HepG2 (cell line): ENCODE data around the gene CTNNA1. TPM values are rescaled to one million over a fixed set of nuclear protein-coding genes. Genes with fewer than 3 reads are reported as not detected.
A peak's percentile ranks its signal among the peaks of the same experiment; 100 is the strongest.

Experiments
- ATAC-seq: fragments of 200-7000 bp; cut with Tn5 transposase; 3 replicates; pipeline ENCODE4 v1.9.1; 2020; ENCODE audit warnings: mild to moderate bottlenecking, moderate library complexity
- BruUV-seq: library from RNA; stranded (reverse); fragments of 400-500 nt; replicated peaks from 2 replicates; lab custom pipeline; 2021; lab: Mats Ljungman, UMichigan
- CTCF ChIA-PET: fragments of 300-600 bp; formaldehyde crosslinking; extraction: SDS; loops from one replicate; lab custom pipeline; 2021; ENCODE audit warnings: low total read pairs, inconsistent platforms, low intra/inter-chr PET ratio; lab: Yijun Ruan, JAX
- POLR2A ChIA-PET: fragments of 350-600 bp; sonication (Branson Sonifier 250); formaldehyde crosslinking; loops from one replicate; lab custom pipeline; 2020; ENCODE audit warnings: antibody characterized with exemption, inconsistent platforms; lab: Yijun Ruan, JAX
- DNase-seq: peaks from one replicate; pipeline ENCODE4 v3.0.0-alpha.2; 2015; ENCODE audit warnings: low spot score
- FAIRE-seq: peaks from 3 replicates; lab custom pipeline; 2011; peaks lifted over from hg19 to GRCh38; lab: Jason Lieb, UNC
- H2AFZ ChIP-seq: one replicate; pipeline ENCODE4 v1.6.1; 2011; ENCODE audit warnings: low read length, inconsistent platforms
- H3K27ac ChIP-seq: fragments of 300-600 bp; 3 replicates; pipeline ENCODE4 v1.8.0; 2011; ENCODE audit warnings: mixed run types, mild to moderate bottlenecking, mixed read lengths, low read length, inconsistent platforms; ENCODE audit not compliant: insufficient read depth; ENCODE audit errors: extremely low read length
- H3K27me3 ChIP-seq, 2 experiments: fragments of 200-600 bp in 1 of 2; 2 replicates in 1 of 2; 3 replicates in 1 of 2; pipeline versions ENCODE4 v1.6.0 to v1.8.0; 2011; ENCODE audit warnings: low read length in 2 of 2, mild to moderate bottlenecking in 2 of 2, moderate library complexity in 2 of 2, inconsistent platforms in 1 of 2; ENCODE audit not compliant: insufficient read depth in 2 of 2, control insufficient read depth in 1 of 2
- H3K36me3 ChIP-seq, 2 experiments: fragments of 200-600 bp in 1 of 2; replicated peaks in 1 of 2; 2 replicates in 1 of 2; 3 replicates in 1 of 2; pipeline versions ENCODE4 v1.5.1 to v1.8.0; 2011; ENCODE audit warnings: low read length in 2 of 2, inconsistent platforms in 1 of 2; ENCODE audit not compliant: insufficient read depth in 2 of 2, control insufficient read depth in 1 of 2
- H3K4me1 ChIP-seq: 2 replicates; pipeline ENCODE4 v1.5.1; 2012; ENCODE audit warnings: low read length, inconsistent platforms; ENCODE audit not compliant: insufficient read depth
- H3K4me2 ChIP-seq: 2 replicates; pipeline ENCODE4 v1.6.0; 2011; ENCODE audit warnings: low read depth, low read length, inconsistent platforms
- H3K4me3 ChIP-seq, 3 experiments: fragments of 200-600 bp in 1 of 3; sonication (generic), shearing (Covaris generic) in 1 of 3; replicated peaks in 1 of 3; 2 replicates each; pipeline ENCODE4 v1.5.1; 2011 to 2016; ENCODE audit warnings: low read length in 3 of 3, inconsistent platforms in 2 of 3, low read depth in 2 of 3, mild to moderate bottlenecking in 2 of 3, control low read depth in 1 of 3, mixed read lengths in 1 of 3; ENCODE audit not compliant: insufficient read depth in 1 of 3
- H3K79me2 ChIP-seq: one replicate; pipeline ENCODE4 v1.6.1; 2011; ENCODE audit warnings: low read length, inconsistent platforms; ENCODE audit not compliant: insufficient read depth
- H3K9ac ChIP-seq: 2 replicates; pipeline ENCODE4 v1.6.0; 2011; ENCODE audit warnings: mild to moderate bottlenecking, low read depth, low read length, inconsistent platforms; ENCODE audit not compliant: insufficient read depth
- H3K9me3 ChIP-seq: 2 replicates; pipeline ENCODE4 v1.5.1; 2012; ENCODE audit warnings: mild to moderate bottlenecking, low read length
- H4K20me1 ChIP-seq: 2 replicates; pipeline ENCODE4 v1.6.0; 2011; ENCODE audit warnings: inconsistent platforms, mild to moderate bottlenecking, low read length, moderate library complexity; ENCODE audit not compliant: insufficient read depth
- AFF4 ChIP-seq: sonication (generic); formaldehyde crosslinking; IDR thresholded peaks from 2 replicates; pipeline ENCODE4 v1.4.0; 2020; ENCODE audit warnings: missing genetic modification reagents
- CC2D1A ChIP-seq: sonication (generic); formaldehyde crosslinking; IDR thresholded peaks from 2 replicates; pipeline ENCODE4 v1.8.1; 2023; ENCODE audit warnings: mild to moderate bottlenecking, missing genetic modification reagents
- ETV6 ChIP-seq: sonication (generic); formaldehyde crosslinking; conservative IDR thresholded peaks from 2 replicates; pipeline ENCODE4 v1.4.0; 2020; ENCODE audit warnings: missing genetic modification reagents
- FOSL2 ChIP-seq: sonication (generic); formaldehyde crosslinking; IDR thresholded peaks from 2 replicates; pipeline ENCODE4 v1.4.0; 2020; ENCODE audit warnings: missing genetic modification reagents
- HNF4G ChIP-seq, 2 experiments: sonication (generic) in 1 of 2; formaldehyde crosslinking in 1 of 2; IDR thresholded peaks; 2 replicates each; pipeline versions ENCODE4 v1.4.0 to v1.6.1; 2011 to 2020; ENCODE audit warnings: borderline replicate concordance in 2 of 2, low read depth in 2 of 2, mild to moderate bottlenecking in 2 of 2, low read length in 1 of 2, missing genetic modification reagents in 1 of 2, moderate library complexity in 1 of 2
- MXI1 ChIP-seq: IDR thresholded peaks from 3 replicates; pipeline ENCODE4 v1.6.1; 2012; ENCODE audit warnings: low read depth, low read length, inconsistent platforms, borderline replicate concordance
- SRY ChIP-seq: sonication (generic); formaldehyde crosslinking; IDR thresholded peaks from 2 replicates; pipeline ENCODE4 v1.8.0; 2022; ENCODE audit warnings: mild to moderate bottlenecking, missing genetic modification reagents
- SSRP1 ChIP-seq: IDR thresholded peaks from 2 replicates; pipeline ENCODE4 v1.6.1; 2016; ENCODE audit warnings: control low read depth
- TFAP4 ChIP-seq: sonication (generic); IDR thresholded peaks from 2 replicates; pipeline ENCODE4 v1.6.1; 2016; ENCODE audit warnings: low read depth, borderline replicate concordance
- ZBTB7B ChIP-seq: sonication (generic); formaldehyde crosslinking; IDR thresholded peaks from 2 replicates; pipeline ENCODE4 v1.4.0; 2020; ENCODE audit warnings: missing genetic modification reagents
- ZMAT3 ChIP-seq: sonication (generic); formaldehyde crosslinking; conservative IDR thresholded peaks from 2 replicates; pipeline ENCODE4 v1.7.0; 2021; ENCODE audit warnings: missing genetic modification reagents
- ZNF10 ChIP-seq: sonication (generic); formaldehyde crosslinking; IDR thresholded peaks from 2 replicates; pipeline ENCODE4 v1.4.0; 2020; ENCODE audit warnings: mild to moderate bottlenecking, low read depth, missing genetic modification reagents, borderline replicate concordance
- ZNF12 ChIP-seq: sonication (generic); formaldehyde crosslinking; IDR thresholded peaks from 2 replicates; pipeline ENCODE4 v1.5.0; 2020; ENCODE audit warnings: missing genetic modification reagents
- ZNF577 ChIP-seq: sonication (generic); formaldehyde crosslinking; IDR thresholded peaks from 2 replicates; pipeline ENCODE4 v1.4.0; 2020; ENCODE audit warnings: mild to moderate bottlenecking, low read depth, missing genetic modification reagents, borderline replicate concordance
- ZNF691 ChIP-seq: sonication (generic); formaldehyde crosslinking; IDR thresholded peaks from 2 replicates; pipeline ENCODE4 v1.4.0; 2020; ENCODE audit warnings: missing genetic modification reagents, low read depth, mild to moderate bottlenecking, borderline replicate concordance
- ZNF878 ChIP-seq: sonication (generic); formaldehyde crosslinking; IDR thresholded peaks from 2 replicates; pipeline ENCODE4 v1.8.1; 2023; ENCODE audit warnings: mild to moderate bottlenecking, missing genetic modification reagents, moderate library complexity
- WGBS: methylation state at CpG from one replicate; pipeline ENCODE4 v1.1.6; 2017; ENCODE audit warnings: low lambda C conversion rate; 5-methylcytosine and 5-hydroxymethylcytosine counted together
- in situ Hi-C: cut with HindIII; loops from 2 replicates; pipeline ENCODE4 v1.10.0; 2017; ENCODE audit warnings: low pct_unique_long_range_greater_than_20kb; ENCODE audit not compliant: extremely low pct_ligation_motif_present
- intact Hi-C: fragments of 100-400 bp; cut with micrococcal nuclease; formaldehyde crosslinking; loops from one replicate; pipeline ENCODE4 v1.10.0; 2022; ENCODE audit not compliant: unreplicated experiment
- polyA plus RNA-seq, 8 experiments: library from polyadenylated mRNA; depleted of rRNA in 3 of 8; stranded (reverse) in 7 of 8; unstranded in 1 of 8; fragments of >200 nt; fragmentation: Illumina TruSeq in 4 of 8; extraction: Trizol in 4 of 8; gene quantifications; 2 replicates each; pipeline versions ENCODE4 v1.2.1 to v1.2.3, GENCODE V29; 2011 to 2016; ENCODE audit warnings: low read depth in 4 of 8, missing spikeins in 1 of 8, mixed read lengths in 1 of 8; ENCODE audit not compliant: insufficient read depth in 1 of 8
- total RNA-seq, 5 experiments: library from RNA; depleted of rRNA; stranded (reverse); fragments of >200 nt; fragmentation: Illumina TruSeq; extraction: Trizol; gene quantifications; 2 replicates each; pipeline ENCODE4 v1.2.3, GENCODE V29; 2016; ENCODE audit warnings: low read depth in 1 of 5

CTNNA1 gene
- total and polyA plus RNA-seq, 2 of the 13 experiments (the other 11 are each of a cell fraction or from before 2014, with no cell fraction given): 66.8 to 162 TPM

- peak overlapping the region; percentile 81 for H3K27ac ChIP-seq
- H3K79me2 ChIP-seq: no peaks in the 10 kb centered on the region
- ChIA-PET POLR2A (interaction anchor here (1.2 to 3.1 kb wide), 3 partner anchors 11 to 44 kb away, joined by 3 to 25 read pairs (median 6); no protein-coding TSS in a partner anchor), CTCF (no interaction called here)
- H4K20me1 ChIP-seq: no peaks in the 10 kb centered on the region
- no peaks in the 10 kb centered on the region for H3K27me3 ChIP-seq
- ATAC-seq: peak; percentile 89
- intact Hi-C loops (no loop called here), in situ Hi-C loops (loop anchor here (25.0 kb wide), 1 partner anchor 298 kb away; no protein-coding TSS in a partner anchor)
- peaks cover 61% of the 10 kb centered on the region for H3K4me1 ChIP-seq
- no peaks in the 10 kb centered on the region for H3K36me3 ChIP-seq
- H3K9ac ChIP-seq: peak overlapping the region; percentile 37
- no peak overlapping the region for H2AFZ ChIP-seq
- peak overlapping the region in 1 of 3 experiments; percentile 29; a peak in 1 of 6 replicates for H3K4me3 ChIP-seq
- FAIRE-seq: no peak
- DNase-seq: peak; percentile 60
- BruUV-seq: no TSS peak
- H3K4me2 ChIP-seq: peak overlapping the region; percentile 66
- no peaks in the 10 kb centered on the region for H3K9me3 ChIP-seq
- WGBS: 12% methylated on average over 7 of the region's 7 CpGs
- TF ChIP-seq ZMAT3 (CRISPR knock-in tag) (0 out of 2 replicates have a peak, but pooled peaks have one; percentile 36), ZBTB7B (CRISPR knock-in tag) (peak; percentile 74; the same call in 1 of the 2 replicates), ZNF577 (CRISPR knock-in tag) (no peak), ZNF691 (CRISPR knock-in tag) (0 out of 2 replicates have a peak, but pooled peaks have one; percentile 29), CC2D1A (CRISPR knock-in tag) (no peak), TFAP4 (peak; percentile 35; the same call in 1 of the 2 replicates), ZNF10 (CRISPR knock-in tag) (no peak), MXI1 (peak; percentile 45; the same call in 1 of the 3 replicates), ZNF12 (CRISPR knock-in tag) (0 out of 2 replicates have a peak, but pooled peaks have one; percentile 27), ETV6 (CRISPR knock-in tag) (no peak), HNF4G (IDR thresholded peaks at IDR 0.05; ENCODE audit: borderline replicate concordance, low read depth, low read length) (peak; percentile 89), HNF4G (CRISPR knock-in tag; IDR thresholded peaks at IDR 0.05; ENCODE audit: borderline replicate concordance, low read depth) (no peak; the same call in 1 of the 2 replicates), ZNF878 (CRISPR knock-in tag) (no peak), FOSL2 (CRISPR knock-in tag) (0 out of 2 replicates have a peak, but pooled peaks have one; percentile 25), SSRP1 (CRISPR knock-in tag) (no peak), SRY (CRISPR knock-in tag) (no peak), AFF4 (CRISPR knock-in tag) (no peak)
Measured at GRCh38 chr5:138964647-138965201, 211.5 kb downstream of the CTNNA1 start.
